Endothelial cell of umbilical vein (primary cell): ENCODE measurements around the gene NPB. TPM values are rescaled to one million over a fixed set of nuclear protein-coding genes. Genes with fewer than 3 reads are reported as not detected.

Source experiments
- BruUV-seq: library from RNA; stranded (reverse); fragments of 400-500 nt; replicated peaks from 2 replicates; lab custom pipeline; 2021; lab: Mats Ljungman, UMichigan
- CTCF ChIA-PET: fragments of 300-600, 350-600 bp; sonication (Branson Sonifier 250); formaldehyde crosslinking; loops from one replicate; lab custom pipeline; 2021; ENCODE audit warnings: antibody characterized with exemption, inconsistent platforms; lab: Charles Lee
- POLR2A ChIA-PET: fragments of 300-600, 350-600 bp; sonication (Branson Sonifier 250); formaldehyde crosslinking; loops from one replicate; lab custom pipeline; 2021; ENCODE audit warnings: antibody characterized with exemption, inconsistent platforms; lab: Charles Lee
- DNase-seq: peaks from one replicate; pipeline ENCODE4 v3.0.0-alpha.2; 2011; ENCODE audit warnings: low read depth, low spot score
- FAIRE-seq: peaks from 2 replicates; lab custom pipeline; 2011; peaks lifted over from hg19 to GRCh38; lab: Jason Lieb, UNC
- H2AFZ ChIP-seq: 2 replicates; pipeline ENCODE4 v1.6.0; 2012; ENCODE audit warnings: low read depth, low read length, control low read depth, inconsistent platforms
- H3K27ac ChIP-seq: 2 replicates; pipeline ENCODE4 v1.5.1; 2011; ENCODE audit warnings: low read depth, mild to moderate bottlenecking, control low read depth, low read length, moderate library complexity; ENCODE audit not compliant: insufficient read depth
- H3K27me3 ChIP-seq, 2 experiments: 2 replicates each; pipeline versions ENCODE4 v1.6.0 to v1.6.1; 2011; ENCODE audit warnings: low read length in 2 of 2, mixed read lengths in 1 of 2; ENCODE audit not compliant: control insufficient read depth in 2 of 2, insufficient read depth in 2 of 2
- H3K36me3 ChIP-seq, 2 experiments: 2 replicates in 1 of 2; 3 replicates in 1 of 2; pipeline ENCODE4 v1.5.1; 2011; ENCODE audit warnings: low read length in 2 of 2, mild to moderate bottlenecking in 1 of 2, moderate library complexity in 1 of 2; ENCODE audit not compliant: control insufficient read depth in 2 of 2, insufficient read depth in 2 of 2; ENCODE audit errors: extremely low read depth in 1 of 2
- H3K4me1 ChIP-seq: 3 replicates; pipeline ENCODE4 v1.5.1; 2011; ENCODE audit warnings: mild to moderate bottlenecking, low read length; ENCODE audit not compliant: control insufficient read depth, insufficient read depth; ENCODE audit errors: extremely low read depth
- H3K4me2 ChIP-seq: 2 replicates; pipeline ENCODE4 v1.6.1; 2011; ENCODE audit warnings: low read length, control low read depth, mixed read lengths; ENCODE audit not compliant: insufficient read depth
- H3K4me3 ChIP-seq, 3 experiments: fragments of 200-600 bp in 1 of 3; sonication (generic), shearing (Covaris generic) in 1 of 3; replicated peaks in 1 of 3; 2 replicates each; pipeline ENCODE4 v1.5.1; 2011 to 2016; ENCODE audit warnings: control low read depth in 3 of 3, low read length in 3 of 3, mild to moderate bottlenecking in 2 of 3, inconsistent platforms in 1 of 3, low read depth in 1 of 3, moderate library complexity in 1 of 3; ENCODE audit not compliant: insufficient read depth in 1 of 3
- H3K79me2 ChIP-seq: 2 replicates; pipeline ENCODE4 v1.6.0; 2012; ENCODE audit warnings: low read length, inconsistent platforms; ENCODE audit not compliant: control insufficient read depth, insufficient read depth
- H3K9ac ChIP-seq: replicated peaks from 2 replicates; pipeline ENCODE3; 2011; ENCODE audit warnings: low read length, control low read depth; ENCODE audit not compliant: insufficient read depth; ENCODE audit errors: extremely low read depth
- H3K9me1 ChIP-seq: replicated peaks from 3 replicates; pipeline ENCODE4 v1.6.0; 2011; ENCODE audit warnings: mild to moderate bottlenecking, low read length; ENCODE audit not compliant: control insufficient read depth, insufficient read depth; ENCODE audit errors: extremely low read depth
- H3K9me3 ChIP-seq: replicated peaks from 2 replicates; pipeline ENCODE4 v1.5.1; 2012; ENCODE audit warnings: low read length, inconsistent platforms; ENCODE audit not compliant: control insufficient read depth, insufficient read depth
- H4K20me1 ChIP-seq: replicated peaks from 2 replicates; pipeline ENCODE3; 2011; ENCODE audit warnings: mild to moderate bottlenecking, low read length; ENCODE audit not compliant: control insufficient read depth, insufficient read depth; ENCODE audit errors: extremely low read depth
- CTCF ChIP-seq, 2 donors: IDR thresholded peaks; 1 replicate in 1 of 2; 2 replicates in 1 of 2; pipeline ENCODE4 v1.5.1; 2011; ENCODE audit warnings: low read length in 2 of 2, mild to moderate bottlenecking in 2 of 2, moderate library complexity in 2 of 2, control low read depth in 1 of 2, inconsistent platforms in 1 of 2, low read depth in 1 of 2; ENCODE audit not compliant: insufficient read depth in 1 of 2; ENCODE audit errors: extremely low read depth in 1 of 2
- EZH2 ChIP-seq: IDR thresholded peaks from 2 replicates; pipeline ENCODE4 v1.6.1; 2012; ENCODE audit warnings: borderline replicate concordance, low read depth, mild to moderate bottlenecking, moderate library complexity, low read length, inconsistent platforms; ENCODE audit not compliant: severe bottlenecking
- FOS ChIP-seq: IDR thresholded peaks from 2 replicates; pipeline ENCODE4 v1.6.1; 2011; ENCODE audit warnings: mild to moderate bottlenecking, low read length, moderate library complexity, borderline replicate concordance; ENCODE audit not compliant: insufficient read depth
- GATA2 ChIP-seq: IDR thresholded peaks from 2 replicates; pipeline ENCODE4 v1.7.0; 2011; ENCODE audit warnings: low read depth, mild to moderate bottlenecking, moderate library complexity, mixed read lengths, low read length; ENCODE audit not compliant: insufficient read length, insufficient read depth
- JUN ChIP-seq: IDR thresholded peaks from 2 replicates; pipeline ENCODE4 v1.6.1; 2011; ENCODE audit warnings: borderline replicate concordance, low read depth; ENCODE audit not compliant: insufficient read length, insufficient read depth
- MAX ChIP-seq: IDR thresholded peaks from 2 replicates; pipeline ENCODE4 v1.6.1; 2011; ENCODE audit not compliant: insufficient read depth, insufficient read length
- MYC ChIP-seq: IDR thresholded peaks from one replicate; pipeline ENCODE4 v1.6.1; 2011; ENCODE audit warnings: mild to moderate bottlenecking, low read depth, low read length
- POLR2A ChIP-seq: IDR thresholded peaks from 2 replicates; pipeline ENCODE4 v1.6.1; 2012; ENCODE audit warnings: low read depth, mild to moderate bottlenecking, control low read depth, low read length
- POLR2AphosphoS5 ChIP-seq: IDR thresholded peaks from 2 replicates; pipeline ENCODE4 v1.6.1; 2012; ENCODE audit warnings: low read depth, mild to moderate bottlenecking, control low read depth, low read length, moderate library complexity; ENCODE audit not compliant: insufficient read depth
- dilution Hi-C: fragments of 300-500 bp; cut with MboI; formaldehyde crosslinking; loops from one replicate; pipeline ENCODE4 v1.15.0; 2019; ENCODE audit warnings: low sequenced_read_pairs; ENCODE audit not compliant: extremely low pct_ligation_motif_present
- intact Hi-C: fragments of 100-400 bp; cut with micrococcal nuclease; formaldehyde crosslinking; loops from one replicate; pipeline ENCODE4 v1.10.0; 2022
- polyA plus RNA-seq, 4 experiments: library from polyadenylated mRNA; depleted of rRNA in 3 of 4; stranded (reverse) in 3 of 4; unstranded in 1 of 4; fragments of >200 nt; gene quantifications; 2 replicates each; pipeline versions ENCODE4 v1.2.1 to v1.2.3, GENCODE V29; 2011 to 2012; ENCODE audit warnings: missing spikeins in 1 of 4
- total RNA-seq: library from RNA; stranded (reverse); gene quantifications from 2 replicates; pipeline ENCODE4 v1.2.3, GENCODE V29; 2021

Gene NPB
- total and polyA plus RNA-seq, 2 donors (not counting 3 experiments of a cell fraction or from before 2014, with no cell fraction given) = 0.33 to 0.42 TPM

- DNase-seq (no peak), FAIRE-seq (no peak)
- intact Hi-C loops (no loop called here), dilution Hi-C loops (no loop called here)
- no peaks in the 10 kb centered on the region for H4K20me1 ChIP-seq
- H3K36me3 ChIP-seq = peaks cover 2 to 9% of the 10 kb centered on the region in 2 experiments
- no peaks in the 10 kb centered on the region for H3K79me2 ChIP-seq
- H3K9ac ChIP-seq = no peak overlapping the region
- no peak overlapping the region for H3K27ac ChIP-seq
- no peaks in the 10 kb centered on the region for H3K9me1 ChIP-seq
- TF ChIP-seq POLR2AphosphoS5 (no peak), JUN (no peak), MAX (no peak), EZH2 (no peak), POLR2A (no peak), GATA2 (no peak), CTCF (IDR thresholded peaks at IDR 0.05; ENCODE audit: extremely low read depth in 1 of 2, insufficient read depth in 1 of 2, low read depth in 1 of 2, low read length in 2 of 2) (no peak), FOS (no peak), MYC (no peak)
- H3K4me2 ChIP-seq = peak overlapping the region; percentile 19
- ChIA-PET POLR2A (no interaction called here), CTCF (interaction anchor here (0.7 kb wide), 1 partner anchor 9 kb away, joined by 3 read pairs; no protein-coding TSS in a partner anchor)
- H3K27me3 ChIP-seq = no peaks in the 10 kb centered on the region
- peaks cover 3% of the 10 kb centered on the region for H3K4me1 ChIP-seq
- H3K4me3 ChIP-seq = peak overlapping the region in 1 of 3 experiments; percentile 3
- H3K9me3 ChIP-seq = no peaks in the 10 kb centered on the region
- TSS peak; percentile 18 for BruUV-seq
- H2AFZ ChIP-seq = no peak overlapping the region
Observed at GRCh38 chr17:81901167-81902022, 643 bp upstream of the NPB start.
